ENCODE data around the gene SREBF2. TPM values are rescaled to one million over a fixed set of nuclear protein-coding genes. Genes with fewer than 3 reads are reported as not detected.

The SREBF2 gene
- total and polyA plus RNA-seq, 2 donors (not counting 3 experiments of a cell fraction or from before 2014, with no cell fraction given), result 101 to 136 TPM

DNA sequence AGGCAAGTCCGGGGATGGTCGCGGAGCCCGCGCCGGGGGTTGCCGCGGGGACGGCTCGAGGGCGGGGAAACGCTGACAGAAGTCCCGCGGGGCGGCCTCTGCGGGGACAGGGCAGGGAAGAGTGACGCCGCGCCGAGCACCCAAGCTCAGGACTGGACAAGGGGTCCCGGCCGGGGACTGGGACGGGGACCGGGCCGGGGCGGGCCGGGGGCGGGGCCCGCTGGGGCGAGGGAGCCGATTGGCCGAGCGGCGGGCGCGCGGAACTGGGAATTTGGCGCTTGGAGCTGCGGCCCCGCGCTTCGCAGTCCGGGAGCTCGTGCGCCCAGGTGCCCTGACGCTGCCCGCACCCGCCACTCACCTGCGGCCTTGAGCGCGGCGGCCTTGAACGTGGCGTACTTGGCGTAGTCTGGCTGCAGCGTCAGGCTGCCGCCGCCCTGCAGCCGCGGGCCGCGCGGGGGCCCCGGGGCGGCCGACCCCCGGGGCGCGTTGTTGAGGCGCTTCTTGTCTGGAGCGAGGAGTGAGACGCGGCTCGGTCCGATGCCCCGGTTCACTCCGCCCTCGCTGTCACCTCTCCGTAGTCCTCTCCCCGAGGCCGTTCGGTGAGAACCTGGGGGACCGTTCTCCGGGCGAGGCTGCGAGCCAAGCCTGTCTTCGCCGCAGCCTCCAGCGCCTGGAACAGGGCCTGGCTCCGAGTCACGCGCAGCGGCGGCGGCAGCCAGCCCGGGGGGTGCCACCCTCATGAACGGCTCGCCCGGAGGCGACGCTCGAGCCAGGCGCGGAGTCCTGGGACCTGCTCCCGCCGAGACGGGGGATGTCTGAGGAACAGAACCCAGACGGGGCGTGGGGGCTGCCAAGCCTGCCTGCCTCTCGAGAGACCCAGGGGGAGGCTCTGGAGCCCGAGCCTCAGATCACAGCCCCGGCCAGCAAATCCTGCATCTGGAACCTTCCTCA is 77.4 kb downstream of the SREBF2 start:
- CTCF ChIA-PET, result interaction anchor here (1.5 to 4.5 kb wide), 2 partner anchors 15 to 30 kb away, joined by 5 to 28 read pairs; partner anchors contain the start of gene TNFRSF13C
- Histone ChIP-seq H3K4me1 (ENCODE audit: control insufficient read depth, extremely low read depth, insufficient read depth, low read length) (peaks cover 6% of the 10 kb centered on the region), H3K79me2 (ENCODE audit: control insufficient read depth, insufficient read depth, low read length) (no peaks in the 10 kb centered on the region), H3K9me3 (replicated peaks; ENCODE audit: control insufficient read depth, insufficient read depth, low read length) (no peaks in the 10 kb centered on the region), H3K27me3 (ENCODE audit: control insufficient read depth in 2 of 2, insufficient read depth in 2 of 2, low read length in 2 of 2) (peaks cover 33 to 55% of the 10 kb centered on the region in 2 experiments), H4K20me1 (replicated peaks; ENCODE audit: control insufficient read depth, extremely low read depth, insufficient read depth, low read length) (no peaks in the 10 kb centered on the region), H3K36me3 (ENCODE audit: control insufficient read depth in 2 of 2, extremely low read depth in 1 of 2, insufficient read depth in 2 of 2, low read length in 2 of 2) (peaks cover 0 to 2% of the 10 kb centered on the region in 2 experiments), H3K4me2 (ENCODE audit: insufficient read depth, low read length) (no peak overlapping the region), H3K27ac (ENCODE audit: insufficient read depth, low read depth, low read length) (no peak overlapping the region), H2AFZ (ENCODE audit: low read depth, low read length) (no peak overlapping the region), H3K9me1 (replicated peaks; ENCODE audit: control insufficient read depth, extremely low read depth, insufficient read depth, low read length) (no peaks in the 10 kb centered on the region), H3K4me3 (replicated peaks in 1 of 3; ENCODE audit: insufficient read depth in 1 of 3, low read depth in 1 of 3, low read length in 3 of 3) (no peak overlapping the region), H3K9ac (replicated peaks; ENCODE audit: extremely low read depth, insufficient read depth, low read length) (no peak overlapping the region)
- intact Hi-C loops (cut with micrococcal nuclease) (no loop called here), dilution Hi-C loops (cut with MboI; ENCODE audit: extremely low pct_ligation_motif_present, low sequenced_read_pairs) (no loop called here)
- POLR2A ChIA-PET, result no interaction called here
- DNase-seq (ENCODE audit: low read depth, low spot score) (no peak), FAIRE-seq (no peak)
- TF ChIP-seq, protein P1, sequence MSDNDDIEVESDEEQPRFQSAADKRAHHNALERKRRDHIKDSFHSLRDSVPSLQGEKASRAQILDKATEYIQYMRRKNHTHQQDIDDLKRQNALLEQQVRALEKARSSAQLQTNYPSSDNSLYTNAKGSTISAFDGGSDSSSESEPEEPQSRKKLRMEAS (IDR thresholded peaks at IDR 0.05; ENCODE audit: insufficient read depth, insufficient read length), result no peak
- TF ChIP-seq JUN (IDR thresholded peaks at IDR 0.05; ENCODE audit: borderline replicate concordance, insufficient read depth, insufficient read length, low read depth) (no peak), EZH2 (IDR thresholded peaks at IDR 0.05; ENCODE audit: borderline replicate concordance, low read depth, low read length, severe bottlenecking) (peak; percentile 95)
- BruUV-seq (replicated peaks), result no TSS peak

DNA sequence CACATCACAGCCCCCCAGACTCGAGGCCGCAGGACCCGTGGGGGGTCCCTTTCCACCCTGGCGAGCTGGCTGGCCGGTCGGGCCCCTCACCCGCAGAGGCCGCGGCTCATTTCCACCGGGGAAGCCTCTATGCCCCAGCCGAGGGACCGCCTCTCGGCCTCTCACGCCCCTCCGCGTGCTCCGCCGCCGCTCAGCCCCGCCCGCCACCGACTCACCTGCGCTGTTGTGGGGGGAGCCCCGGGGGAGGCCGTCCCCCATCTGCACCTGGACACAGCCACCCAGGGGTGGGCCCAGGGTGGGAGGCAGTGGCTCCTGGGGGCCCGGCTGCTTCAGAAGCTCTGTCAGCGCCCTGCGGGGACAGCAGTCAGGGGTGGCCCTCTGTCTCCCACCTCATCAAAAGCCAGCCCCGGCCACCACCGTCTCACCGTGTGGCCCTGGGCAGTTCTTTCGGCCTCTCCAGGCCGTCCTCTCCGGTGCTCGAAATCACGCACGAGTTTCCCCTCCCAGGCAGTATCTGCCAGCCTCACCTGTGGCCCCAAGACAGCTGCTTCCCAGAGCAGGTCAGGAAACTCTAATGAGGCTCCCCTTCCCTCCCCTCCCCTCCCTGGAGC is 78.2 kb downstream of the SREBF2 start:
- Histone ChIP-seq H3K4me3 (replicated peaks in 1 of 3; ENCODE audit: insufficient read depth in 1 of 3, low read depth in 1 of 3, low read length in 3 of 3) (no peak overlapping the region), H3K79me2 (ENCODE audit: control insufficient read depth, insufficient read depth, low read length) (no peaks in the 10 kb centered on the region), H3K27ac (ENCODE audit: insufficient read depth, low read depth, low read length) (no peak overlapping the region), H4K20me1 (replicated peaks; ENCODE audit: control insufficient read depth, extremely low read depth, insufficient read depth, low read length) (no peaks in the 10 kb centered on the region), H3K36me3 (ENCODE audit: control insufficient read depth in 2 of 2, extremely low read depth in 1 of 2, insufficient read depth in 2 of 2, low read length in 2 of 2) (peaks cover 0 to 2% of the 10 kb centered on the region in 2 experiments), H3K9me1 (replicated peaks; ENCODE audit: control insufficient read depth, extremely low read depth, insufficient read depth, low read length) (no peaks in the 10 kb centered on the region), H2AFZ (ENCODE audit: low read depth, low read length) (no peak overlapping the region), H3K9me3 (replicated peaks; ENCODE audit: control insufficient read depth, insufficient read depth, low read length) (no peaks in the 10 kb centered on the region), H3K9ac (replicated peaks; ENCODE audit: extremely low read depth, insufficient read depth, low read length) (no peak overlapping the region), H3K27me3 (ENCODE audit: control insufficient read depth in 2 of 2, insufficient read depth in 2 of 2, low read length in 2 of 2) (peaks cover 40 to 63% of the 10 kb centered on the region in 2 experiments), H3K4me1 (ENCODE audit: control insufficient read depth, extremely low read depth, insufficient read depth, low read length) (peaks cover 6% of the 10 kb centered on the region), H3K4me2 (ENCODE audit: insufficient read depth, low read length) (no peak overlapping the region)
- ChIA-PET POLR2A (no interaction called here), CTCF (interaction anchor here (0.7 to 4.5 kb wide), 2 partner anchors 14 to 214 kb away, joined by 4 to 28 read pairs; partner anchors contain the start of gene TNFRSF13C)
- dilution Hi-C loops (cut with MboI; ENCODE audit: extremely low pct_ligation_motif_present, low sequenced_read_pairs) (no loop called here), intact Hi-C loops (cut with micrococcal nuclease) (no loop called here)
- no peak for FAIRE-seq
- no peak for DNase-seq (ENCODE audit: low read depth, low spot score)
- TF ChIP-seq EZH2 (IDR thresholded peaks at IDR 0.05; ENCODE audit: borderline replicate concordance, low read depth, low read length, severe bottlenecking), result peak; percentile 70
- TF ChIP-seq, protein P2, sequence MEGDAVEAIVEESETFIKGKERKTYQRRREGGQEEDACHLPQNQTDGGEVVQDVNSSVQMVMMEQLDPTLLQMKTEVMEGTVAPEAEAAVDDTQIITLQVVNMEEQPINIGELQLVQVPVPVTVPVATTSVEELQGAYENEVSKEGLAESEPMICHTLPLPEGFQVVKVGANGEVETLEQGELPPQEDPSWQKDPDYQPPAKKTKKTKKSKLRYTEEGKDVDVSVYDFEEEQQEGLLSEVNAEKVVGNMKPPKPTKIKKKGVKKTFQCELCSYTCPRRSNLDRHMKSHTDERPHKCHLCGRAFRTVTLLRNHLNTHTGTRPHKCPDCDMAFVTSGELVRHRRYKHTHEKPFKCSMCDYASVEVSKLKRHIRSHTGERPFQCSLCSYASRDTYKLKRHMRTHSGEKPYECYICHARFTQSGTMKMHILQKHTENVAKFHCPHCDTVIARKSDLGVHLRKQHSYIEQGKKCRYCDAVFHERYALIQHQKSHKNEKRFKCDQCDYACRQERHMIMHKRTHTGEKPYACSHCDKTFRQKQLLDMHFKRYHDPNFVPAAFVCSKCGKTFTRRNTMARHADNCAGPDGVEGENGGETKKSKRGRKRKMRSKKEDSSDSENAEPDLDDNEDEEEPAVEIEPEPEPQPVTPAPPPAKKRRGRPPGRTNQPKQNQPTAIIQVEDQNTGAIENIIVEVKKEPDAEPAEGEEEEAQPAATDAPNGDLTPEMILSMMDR (IDR thresholded peaks at IDR 0.05; ENCODE audit: extremely low read depth in 1 of 2, insufficient read depth in 1 of 2, low read depth in 1 of 2, low read length in 2 of 2), result no peak
- no TSS peak for BruUV-seq (replicated peaks)

Data from endothelial cell of umbilical vein (primary cell).